B cell (primary cell): ENCODE data around the gene CCDC190.

Experiments
- EZH2 ChIP-seq: IDR thresholded peaks from 2 replicates; pipeline ENCODE4 v1.6.1; 2012; ENCODE audit warnings: borderline replicate concordance, low read depth, mild to moderate bottlenecking, moderate library complexity, low read length; ENCODE audit not compliant: insufficient read depth, poor library complexity, severe bottlenecking
- TF ChIP-seq, protein P1 (sequence below): fragments of 200-600 bp; IDR thresholded peaks from one replicate; pipeline ENCODE4 v1.8.0; 2022; ENCODE audit warnings: antibody characterized with exemption, mild to moderate bottlenecking

GRCh38 chr1:162873671-162874666, 13.0 kb upstream of the CCDC190 start:
- TF ChIP-seq EZH2: no peak
- TF ChIP-seq, protein P1, sequence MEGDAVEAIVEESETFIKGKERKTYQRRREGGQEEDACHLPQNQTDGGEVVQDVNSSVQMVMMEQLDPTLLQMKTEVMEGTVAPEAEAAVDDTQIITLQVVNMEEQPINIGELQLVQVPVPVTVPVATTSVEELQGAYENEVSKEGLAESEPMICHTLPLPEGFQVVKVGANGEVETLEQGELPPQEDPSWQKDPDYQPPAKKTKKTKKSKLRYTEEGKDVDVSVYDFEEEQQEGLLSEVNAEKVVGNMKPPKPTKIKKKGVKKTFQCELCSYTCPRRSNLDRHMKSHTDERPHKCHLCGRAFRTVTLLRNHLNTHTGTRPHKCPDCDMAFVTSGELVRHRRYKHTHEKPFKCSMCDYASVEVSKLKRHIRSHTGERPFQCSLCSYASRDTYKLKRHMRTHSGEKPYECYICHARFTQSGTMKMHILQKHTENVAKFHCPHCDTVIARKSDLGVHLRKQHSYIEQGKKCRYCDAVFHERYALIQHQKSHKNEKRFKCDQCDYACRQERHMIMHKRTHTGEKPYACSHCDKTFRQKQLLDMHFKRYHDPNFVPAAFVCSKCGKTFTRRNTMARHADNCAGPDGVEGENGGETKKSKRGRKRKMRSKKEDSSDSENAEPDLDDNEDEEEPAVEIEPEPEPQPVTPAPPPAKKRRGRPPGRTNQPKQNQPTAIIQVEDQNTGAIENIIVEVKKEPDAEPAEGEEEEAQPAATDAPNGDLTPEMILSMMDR: no peak
